Testis (tissue), 2 donors: ENCODE results near the gene MDM4.

Source experiments
- POLR2A ChIP-seq: fragments of 450-650 bp; IDR thresholded peaks from one replicate; pipeline ENCODE4 v1.6.1; 2017; ENCODE audit warnings: antibody characterized with exemption, mild to moderate bottlenecking, moderate library complexity
- TF ChIP-seq, protein P1 (sequence below), 3 experiments: fragments of 450-650 bp in 2 of 3; fragments of 200-600 bp in 1 of 3; sonication (generic) in 1 of 3; IDR thresholded peaks; one replicate each; pipeline ENCODE4 v1.5.1; 2016 to 2019; ENCODE audit warnings: antibody characterized with exemption in 3 of 3, mild to moderate bottlenecking in 2 of 3, moderate library complexity in 1 of 3

GRCh38 chr1:204520834-204521709 lies 4.9 kb downstream of the MDM4 start:
- TF ChIP-seq, protein P1, sequence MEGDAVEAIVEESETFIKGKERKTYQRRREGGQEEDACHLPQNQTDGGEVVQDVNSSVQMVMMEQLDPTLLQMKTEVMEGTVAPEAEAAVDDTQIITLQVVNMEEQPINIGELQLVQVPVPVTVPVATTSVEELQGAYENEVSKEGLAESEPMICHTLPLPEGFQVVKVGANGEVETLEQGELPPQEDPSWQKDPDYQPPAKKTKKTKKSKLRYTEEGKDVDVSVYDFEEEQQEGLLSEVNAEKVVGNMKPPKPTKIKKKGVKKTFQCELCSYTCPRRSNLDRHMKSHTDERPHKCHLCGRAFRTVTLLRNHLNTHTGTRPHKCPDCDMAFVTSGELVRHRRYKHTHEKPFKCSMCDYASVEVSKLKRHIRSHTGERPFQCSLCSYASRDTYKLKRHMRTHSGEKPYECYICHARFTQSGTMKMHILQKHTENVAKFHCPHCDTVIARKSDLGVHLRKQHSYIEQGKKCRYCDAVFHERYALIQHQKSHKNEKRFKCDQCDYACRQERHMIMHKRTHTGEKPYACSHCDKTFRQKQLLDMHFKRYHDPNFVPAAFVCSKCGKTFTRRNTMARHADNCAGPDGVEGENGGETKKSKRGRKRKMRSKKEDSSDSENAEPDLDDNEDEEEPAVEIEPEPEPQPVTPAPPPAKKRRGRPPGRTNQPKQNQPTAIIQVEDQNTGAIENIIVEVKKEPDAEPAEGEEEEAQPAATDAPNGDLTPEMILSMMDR (IDR thresholded peaks at IDR 0.05), result no peak
- TF ChIP-seq POLR2A, result no peak
